AG04449 (cell line): ENCODE measurements around the gene NF1.
A peak's percentile ranks its signal among the peaks of the same experiment; 100 is the strongest.

Experiments used
- CTCF ChIA-PET: fragments of 350-600 bp; formaldehyde crosslinking; extraction: SDS; loops from one replicate; lab custom pipeline; 2021; ENCODE audit warnings: antibody characterized with exemption; lab: Yijun Ruan, JAX
- POLR2A ChIA-PET: fragments of 400-600, 350-600 bp; formaldehyde crosslinking; extraction: SDS; loops from one replicate; lab custom pipeline; 2020; ENCODE audit warnings: antibody characterized with exemption, inconsistent platforms; lab: Yijun Ruan, JAX
- DNase-seq: peaks from one replicate; pipeline ENCODE4 v3.0.0-alpha.2; 2010; ENCODE audit warnings: low read depth, low spot score
- H3K4me3 ChIP-seq: 2 replicates; pipeline ENCODE4 v1.5.1; 2011; ENCODE audit warnings: low read depth, mild to moderate bottlenecking, control low read depth, low read length
- TF ChIP-seq, protein P1 (sequence below): IDR thresholded peaks from one replicate; pipeline ENCODE4 v1.5.1; 2011; ENCODE audit warnings: mild to moderate bottlenecking, moderate library complexity, low read length, control low read depth, inconsistent platforms; ENCODE audit not compliant: insufficient read depth; ENCODE audit errors: missing control alignments

Gene NF1

DNA sequence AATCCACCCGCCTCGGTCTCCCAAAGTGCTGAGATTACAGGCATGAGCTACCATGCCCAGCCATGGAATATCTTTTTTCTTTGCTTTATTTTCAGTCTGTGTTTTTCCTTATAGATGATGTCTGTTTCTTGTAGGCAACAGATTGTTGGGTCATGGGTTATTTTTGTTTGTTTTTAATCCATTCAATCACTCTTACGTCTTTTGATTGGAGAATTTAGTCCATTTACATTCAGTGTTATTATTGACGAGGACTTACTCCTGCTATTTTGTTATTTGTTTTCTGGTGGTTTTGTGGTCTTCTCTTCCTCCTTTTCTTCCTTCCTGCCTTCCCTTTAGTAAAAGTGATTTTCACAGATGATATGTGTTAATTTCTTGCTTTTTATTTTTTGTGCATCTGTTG, 146.3 kb downstream of the NF1 start:
- POLR2A ChIA-PET, result no interaction called here
- H3K4me3 ChIP-seq, result no peak overlapping the region
- CTCF ChIA-PET, result interaction anchor here (1.6 kb wide), 1 partner anchor 13 kb away, joined by 3 read pairs; no protein-coding TSS in a partner anchor
- TF ChIP-seq, protein P1, sequence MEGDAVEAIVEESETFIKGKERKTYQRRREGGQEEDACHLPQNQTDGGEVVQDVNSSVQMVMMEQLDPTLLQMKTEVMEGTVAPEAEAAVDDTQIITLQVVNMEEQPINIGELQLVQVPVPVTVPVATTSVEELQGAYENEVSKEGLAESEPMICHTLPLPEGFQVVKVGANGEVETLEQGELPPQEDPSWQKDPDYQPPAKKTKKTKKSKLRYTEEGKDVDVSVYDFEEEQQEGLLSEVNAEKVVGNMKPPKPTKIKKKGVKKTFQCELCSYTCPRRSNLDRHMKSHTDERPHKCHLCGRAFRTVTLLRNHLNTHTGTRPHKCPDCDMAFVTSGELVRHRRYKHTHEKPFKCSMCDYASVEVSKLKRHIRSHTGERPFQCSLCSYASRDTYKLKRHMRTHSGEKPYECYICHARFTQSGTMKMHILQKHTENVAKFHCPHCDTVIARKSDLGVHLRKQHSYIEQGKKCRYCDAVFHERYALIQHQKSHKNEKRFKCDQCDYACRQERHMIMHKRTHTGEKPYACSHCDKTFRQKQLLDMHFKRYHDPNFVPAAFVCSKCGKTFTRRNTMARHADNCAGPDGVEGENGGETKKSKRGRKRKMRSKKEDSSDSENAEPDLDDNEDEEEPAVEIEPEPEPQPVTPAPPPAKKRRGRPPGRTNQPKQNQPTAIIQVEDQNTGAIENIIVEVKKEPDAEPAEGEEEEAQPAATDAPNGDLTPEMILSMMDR, result no peak
- no peak for DNase-seq

- TF ChIP-seq, protein P1, result no peak
- POLR2A ChIA-PET, result no interaction called here
- peak; percentile 56 for DNase-seq
- no peak overlapping the region for H3K4me3 ChIP-seq
- CTCF ChIA-PET, result interaction anchor here (1.6 kb wide), 1 partner anchor 21 kb away, joined by 3 read pairs; no protein-coding TSS in a partner anchor
Measured at GRCh38 chr17:31248986-31249834, 154.4 kb downstream of the NF1 start.

DNA sequence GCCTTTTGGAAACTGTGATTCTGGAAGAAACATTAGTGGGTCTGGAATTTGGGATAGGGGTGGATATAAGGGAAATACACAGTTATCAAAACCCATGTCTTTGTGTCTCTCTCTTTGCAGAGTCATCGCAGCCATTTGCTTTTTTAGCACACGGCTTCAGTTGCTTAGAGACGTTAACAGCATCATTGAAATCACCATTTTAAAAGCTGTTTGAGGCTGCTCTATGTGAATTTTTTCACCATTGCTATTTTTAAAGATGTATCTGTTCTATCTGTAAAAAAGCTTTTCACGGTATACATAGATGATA, 155.0 kb downstream of the NF1 start:
- TF ChIP-seq, protein P1, result no peak
- DNase-seq, result no peak
- no peak overlapping the region for H3K4me3 ChIP-seq
- POLR2A ChIA-PET, result no interaction called here
- CTCF ChIA-PET, result interaction anchor here (1.6 kb wide), 1 partner anchor 20 kb away, joined by 3 read pairs; no protein-coding TSS in a partner anchor

DNA sequence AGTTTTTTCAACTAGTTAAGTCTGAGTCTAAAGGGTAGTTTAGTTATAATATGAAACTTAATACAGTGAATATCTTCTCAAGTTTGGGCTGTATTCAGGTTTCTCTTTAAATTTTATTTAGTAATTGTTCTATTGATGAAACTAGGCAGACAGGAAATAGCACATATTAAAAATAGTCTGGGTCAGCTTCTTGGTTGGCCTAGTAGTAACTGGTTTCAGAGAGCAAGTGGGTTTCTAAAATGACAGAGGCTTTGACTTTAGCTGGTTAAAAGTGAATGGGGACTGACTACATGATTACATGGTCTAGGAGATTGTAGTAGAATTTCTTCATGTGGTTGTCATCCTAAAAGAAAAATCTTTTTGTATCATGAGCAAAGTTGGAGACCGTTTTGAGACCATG, 155.5 kb downstream of the NF1 start:
- no peak overlapping the region for H3K4me3 ChIP-seq
- POLR2A ChIA-PET, result no interaction called here
- no peak for DNase-seq
- CTCF ChIA-PET, result interaction anchor here (1.6 kb wide), 1 partner anchor 20 kb away, joined by 3 read pairs; no protein-coding TSS in a partner anchor
- TF ChIP-seq, protein P1, result no peak

- ChIA-PET POLR2A (no interaction called here), CTCF (interaction anchor here (1.2 to 1.8 kb wide), 3 partner anchors 10 to 121 kb away, joined by 3 to 6 read pairs (median 5); no protein-coding TSS in a partner anchor)
- no peak overlapping the region for H3K4me3 ChIP-seq
- DNase-seq, result no peak
- TF ChIP-seq, protein P1, result no peak
Measured at GRCh38 chr17:31251105-31251969, 156.6 kb downstream of the NF1 start.

DNA sequence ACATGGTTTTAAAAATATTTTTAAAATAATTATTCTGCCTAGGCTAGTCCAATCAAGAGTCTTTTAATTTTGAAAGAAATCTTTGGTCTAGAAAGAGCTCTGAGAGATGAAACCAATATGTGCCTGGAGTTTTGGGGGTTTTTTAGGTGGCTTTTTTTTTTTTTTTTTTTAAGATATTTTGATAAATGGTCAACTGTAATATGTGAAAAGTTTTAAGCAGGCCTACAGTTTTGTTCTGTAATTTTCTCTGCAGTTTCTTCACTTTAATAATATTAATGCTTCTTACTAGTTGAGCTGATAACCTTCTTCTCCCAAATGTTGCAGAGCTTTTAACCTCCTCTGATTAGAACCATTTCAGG, 157.2 kb downstream of the NF1 start:
- ChIA-PET POLR2A (no interaction called here), CTCF (interaction anchor here (1.2 to 1.8 kb wide), 2 partner anchors 9 to 121 kb away, joined by 5 to 6 read pairs; no protein-coding TSS in a partner anchor)
- DNase-seq, result no peak
- H3K4me3 ChIP-seq, result no peak overlapping the region
- TF ChIP-seq, protein P1, result no peak
